PC-9 (cell line): ENCODE data around the gene DLGAP4. TPM values are rescaled to one million over a fixed set of nuclear protein-coding genes. Genes with fewer than 3 reads are reported as not detected.

Experiments used
- BruUV-seq: library from RNA; stranded (reverse); fragments of 400-500 nt; replicated peaks from 2 replicates; lab custom pipeline; 2021; lab: Mats Ljungman, UMichigan
- CTCF ChIA-PET: fragments of 300-600 bp; sonication (Branson Sonifier 250); formaldehyde crosslinking; loops from one replicate; lab custom pipeline; 2022; ENCODE audit warnings: antibody characterized with exemption; lab: Charles Lee
- POLR2A ChIA-PET: fragments of 300-600 bp; sonication (Branson Sonifier 250); formaldehyde crosslinking; loops from one replicate; lab custom pipeline; 2022; ENCODE audit warnings: antibody characterized with exemption; ENCODE audit not compliant: unreplicated experiment; lab: Charles Lee
- DNase-seq, 2 experiments: peaks; one replicate each; pipeline versions ENCODE4 v3.0.0 to v3.0.0-alpha.2; 2015 to 2022; ENCODE audit warnings: mixed read lengths in 1 of 2
- H2AFZ ChIP-seq: fragments of 200-600 bp; sonication (generic); 2 replicates; pipeline ENCODE4 v1.8.1; 2017; ENCODE audit warnings: antibody characterized with exemption
- H3F3A ChIP-seq: fragments of 200-600 bp; sonication (generic); 2 replicates; pipeline ENCODE4 v1.8.1; 2017; ENCODE audit warnings: antibody characterized with exemption, mild to moderate bottlenecking, low read depth; ENCODE audit not compliant: insufficient read depth
- H3K27ac ChIP-seq: fragments of 200-600 bp; sonication (generic); 2 replicates; pipeline ENCODE4 v1.6.1; 2016; ENCODE audit warnings: mixed run types
- H3K27me3 ChIP-seq: fragments of 200-600 bp; sonication (generic); 2 replicates; pipeline ENCODE4 v1.6.1; 2016; ENCODE audit warnings: low read depth, mixed run types; ENCODE audit not compliant: insufficient read depth
- H3K36me3 ChIP-seq: fragments of 200-600 bp; sonication (generic); 2 replicates; pipeline ENCODE4 v1.6.1; 2016; ENCODE audit warnings: low read depth, mixed run types
- H3K4me1 ChIP-seq: fragments of 200-600 bp; sonication (generic); replicated peaks from 2 replicates; pipeline ENCODE4 v1.6.1; 2016; ENCODE audit warnings: mixed run types; ENCODE audit not compliant: insufficient read depth
- H3K4me2 ChIP-seq: fragments of 200-600 bp; sonication (generic); 2 replicates; pipeline ENCODE4 v1.6.1; 2017; ENCODE audit warnings: mixed run types
- H3K4me3 ChIP-seq: fragments of 200-600 bp; sonication (generic); 2 replicates; pipeline ENCODE4 v1.6.1; 2016; ENCODE audit warnings: mixed run types
- H3K79me2 ChIP-seq: fragments of 200-600 bp; sonication (generic); 2 replicates; pipeline ENCODE4 v1.6.1; 2017; ENCODE audit warnings: low read depth, mixed run types
- H3K9me2 ChIP-seq: fragments of 200-600 bp; sonication (generic); 2 replicates; pipeline ENCODE4 v1.8.1; 2017; ENCODE audit warnings: mild to moderate bottlenecking; ENCODE audit not compliant: insufficient read depth
- H3K9me3 ChIP-seq: fragments of 200-600 bp; sonication (generic); 2 replicates; pipeline ENCODE4 v1.8.1; 2016; ENCODE audit warnings: low read depth; ENCODE audit not compliant: insufficient read depth
- H4K20me1 ChIP-seq: fragments of 200-600 bp; sonication (generic); 2 replicates; pipeline ENCODE4 v1.8.1; 2017; ENCODE audit not compliant: insufficient read depth
- CTCF ChIP-seq: fragments of 200-600 bp; sonication (generic); conservative IDR thresholded peaks from 2 replicates; pipeline ENCODE4 v1.6.1; 2017; ENCODE audit warnings: mixed run types, antibody characterized with exemption, mild to moderate bottlenecking, moderate library complexity
- EZH2 ChIP-seq: fragments of 200-600 bp; sonication (generic); IDR thresholded peaks from 2 replicates; pipeline ENCODE4 v1.8.0; 2017; ENCODE audit warnings: antibody characterized with exemption, low read depth
- intact Hi-C: fragments of 100-400 bp; cut with micrococcal nuclease; formaldehyde crosslinking; loops from one replicate; pipeline ENCODE4 v1.10.0; 2022; ENCODE audit not compliant: unreplicated experiment
- total RNA-seq: library from RNA; stranded (reverse); gene quantifications from 2 replicates; pipeline ENCODE4 v1.2.3, GENCODE V29; 2021

Gene DLGAP4
- total RNA-seq, 1 experiment from 2014 or later = 62.6 TPM

GRCh38 chr20:36504295-36504694 is 198.2 kb downstream of the DLGAP4 start:
- no TSS peak for BruUV-seq
- H3K27ac ChIP-seq = no peak overlapping the region
- no peaks in the 10 kb centered on the region for H3K79me2 ChIP-seq
- ChIA-PET POLR2A (no interaction called here), CTCF (no interaction called here)
- no peaks in the 10 kb centered on the region for H3K9me2 ChIP-seq
- H3K4me1 ChIP-seq = no peaks in the 10 kb centered on the region
- H3K36me3 ChIP-seq = peaks cover 4% of the 10 kb centered on the region; the same call in 1 of the 2 replicates
- no peaks in the 10 kb centered on the region for H3K9me3 ChIP-seq
- H2AFZ ChIP-seq = no peak overlapping the region
- intact Hi-C loops = loop anchor here (10.0 kb wide), 1 partner anchor 381 kb away; no protein-coding TSS in a partner anchor
- no peaks in the 10 kb centered on the region; the same call in 1 of the 2 replicates for H4K20me1 ChIP-seq
- H3K4me3 ChIP-seq = no peak overlapping the region
- no peaks in the 10 kb centered on the region for H3K27me3 ChIP-seq
- DNase-seq = no peak
- no peak overlapping the region for H3K4me2 ChIP-seq
- TF ChIP-seq EZH2 (no peak), CTCF (no peak)
- H3F3A ChIP-seq = 0 out of 2 replicates have a peak, but pooled peaks cover 3% of the 10 kb centered on the region

GRCh38 chr20:36506253-36506652 is 200.1 kb downstream of the DLGAP4 start:
- DNase-seq = peak in 1 of 2 experiments; percentile 39
- H2AFZ ChIP-seq = no peak overlapping the region
- H3K9me2 ChIP-seq = no peaks in the 10 kb centered on the region
- no peaks in the 10 kb centered on the region for H3K4me1 ChIP-seq
- BruUV-seq = no TSS peak
- ChIA-PET POLR2A (no interaction called here), CTCF (interaction anchor here (0.5 to 1.0 kb wide), 3 partner anchors 10 to 249 kb away, joined by 3 to 5 read pairs (median 5); no protein-coding TSS in a partner anchor)
- no peaks in the 10 kb centered on the region for H3K79me2 ChIP-seq
- H3K4me3 ChIP-seq = no peak overlapping the region
- H3K4me2 ChIP-seq = no peak overlapping the region
- H3F3A ChIP-seq = 0 out of 2 replicates have a peak, but pooled peaks cover 3% of the 10 kb centered on the region
- H3K9me3 ChIP-seq = no peaks in the 10 kb centered on the region
- no peaks in the 10 kb centered on the region; the same call in 1 of the 2 replicates for H4K20me1 ChIP-seq
- intact Hi-C loops = loop anchor here (10.0 kb wide), 1 partner anchor 379 kb away; no protein-coding TSS in a partner anchor
- H3K27me3 ChIP-seq = no peaks in the 10 kb centered on the region
- H3K36me3 ChIP-seq = peaks cover 4% of the 10 kb centered on the region; the same call in 1 of the 2 replicates
- TF ChIP-seq CTCF = peak; percentile 54
- TF ChIP-seq EZH2 = no peak
- no peak overlapping the region for H3K27ac ChIP-seq

GRCh38 chr20:36507746-36508145 is 201.6 kb downstream of the DLGAP4 start:
- 0 out of 2 replicates have a peak, but pooled peaks cover 3% of the 10 kb centered on the region for H3F3A ChIP-seq

More at GRCh38 chr20:36507746-36508145, 201.6 kb downstream of the DLGAP4 start:
- intact Hi-C loops = loop anchor here (10.0 kb wide), 1 partner anchor 377 kb away; no protein-coding TSS in a partner anchor
- no peaks in the 10 kb centered on the region for H3K79me2 ChIP-seq
- no peak for DNase-seq
- no peaks in the 10 kb centered on the region for H3K9me2 ChIP-seq
- no peaks in the 10 kb centered on the region for H3K4me1 ChIP-seq
- CTCF ChIA-PET = no interaction called here
- no peaks in the 10 kb centered on the region for H3K27me3 ChIP-seq
- no TSS peak for BruUV-seq
- H2AFZ ChIP-seq = no peak overlapping the region
- TF ChIP-seq CTCF (no peak), EZH2 (no peak)
- H3K4me3 ChIP-seq = no peak overlapping the region
- H3K36me3 ChIP-seq = peaks cover 4% of the 10 kb centered on the region; the same call in 1 of the 2 replicates
- no peaks in the 10 kb centered on the region; the same call in 1 of the 2 replicates for H4K20me1 ChIP-seq
- no peaks in the 10 kb centered on the region for H3K9me3 ChIP-seq
- H3K4me2 ChIP-seq = no peak overlapping the region
- H3K27ac ChIP-seq = no peak overlapping the region
- POLR2A ChIA-PET = no interaction called here
